HUDEP-2 (cell line): ENCODE data around the gene TFAP2E.
A peak's percentile ranks its signal among the peaks of the same experiment; 100 is the strongest.

ENCODE experiments used
- DNase-seq, 76 experiments: peaks; one replicate each; lab custom pipeline; 2025; ENCODE audit not compliant: unreplicated experiment in 76 of 76; lab: John Stamatoyannopoulos, UW

Gene TFAP2E

GRCh38 chr1:35556484-35557117 is 16.5 kb upstream of the TFAP2E start:
- DNase-seq, result peak in 18 of 76 experiments; percentile 4 to 49 (median 22)

- peak in 67 of 76 experiments; percentile 46 to 93 (median 81) for DNase-seq
Observed at GRCh38 chr1:35557118-35557610, 15.9 kb upstream of the TFAP2E start, which contains the start of gene KIAA0319L. Gene KIAA0319L, minus strand, starts transcription at chr1:35557403. Its CDS starts 2,912 bp downstream, at chr1:35554491.

- DNase-seq, result peak in 72 of 76 experiments; percentile 60 to 96 (median 92)
Observed at GRCh38 chr1:35557611-35558373, 15.3 kb upstream of the TFAP2E start, which contains the start of gene NCDN. Gene NCDN, plus strand, starts transcription at chr1:35557799. Its CDS starts 392 bp downstream, at chr1:35558191.

- DNase-seq, result no peak
Observed at GRCh38 chr1:35558374-35559316, 14.5 kb upstream of the TFAP2E start.

- peak in 1 of 76 experiments; percentile 22 for DNase-seq
Observed at GRCh38 chr1:35559317-35559944, 13.7 kb upstream of the TFAP2E start.

GRCh38 chr1:35560256-35561225 is 12.6 kb upstream of the TFAP2E start:
- DNase-seq, result no peak

- DNase-seq, result no peak
Observed at GRCh38 chr1:35561297-35561971, 11.7 kb upstream of the TFAP2E start.

GRCh38 chr1:35561972-35562680 is 11.0 kb upstream of the TFAP2E start:
- DNase-seq, result no peak

GRCh38 chr1:35563166-35563565 is 9.9 kb upstream of the TFAP2E start:
- no peak for DNase-seq

- DNase-seq, result peak in 68 of 76 experiments; percentile 4 to 84 (median 58)
Observed at GRCh38 chr1:35564037-35564883, 8.9 kb upstream of the TFAP2E start.

- DNase-seq, result no peak
Observed at GRCh38 chr1:35564884-35565741, 8.0 kb upstream of the TFAP2E start.

- DNase-seq, result no peak
Observed at GRCh38 chr1:35565742-35566133, 7.4 kb upstream of the TFAP2E start.

GRCh38 chr1:35567947-35568558 is 5.1 kb upstream of the TFAP2E start:
- no peak for DNase-seq

- DNase-seq, result peak in 56 of 76 experiments; percentile 2 to 67 (median 41)
Observed at GRCh38 chr1:35568975-35569395, 4.1 kb upstream of the TFAP2E start.

GRCh38 chr1:35569936-35570335 is 3.2 kb upstream of the TFAP2E start:
- DNase-seq, result no peak
